ENCODE data around the gene DDX49.
A peak's percentile ranks its signal among the peaks of the same experiment; 100 is the strongest.
"Not testable (repeated sequence)": the region's sequence is repeated elsewhere in the genome, so short reads cannot be mapped to it uniquely, and the experiment has no call there.

DDX49 gene

DNA sequence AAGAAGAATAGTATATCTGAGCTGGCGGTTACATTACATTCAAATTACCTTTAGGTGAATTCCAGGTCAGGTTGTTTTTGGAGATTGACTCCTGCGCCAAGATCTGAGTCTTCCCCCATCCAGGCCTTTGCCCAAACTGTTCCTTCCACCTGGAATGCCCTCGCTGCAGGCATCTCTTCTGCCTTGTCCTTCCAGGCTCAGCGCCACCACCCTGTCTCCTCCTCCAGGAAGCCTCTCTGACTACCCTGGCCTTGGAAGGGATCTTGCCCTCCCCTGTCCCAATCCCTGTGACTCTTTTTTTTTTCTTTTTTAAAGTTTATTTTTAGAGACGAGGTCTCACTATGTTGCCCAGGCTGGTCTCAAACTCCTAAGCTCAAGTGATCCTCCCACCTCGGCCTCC, 23.2 kb downstream of the DDX49 start:
- no peak for DNase-seq (ENCODE audit: low spot score)

DNA sequence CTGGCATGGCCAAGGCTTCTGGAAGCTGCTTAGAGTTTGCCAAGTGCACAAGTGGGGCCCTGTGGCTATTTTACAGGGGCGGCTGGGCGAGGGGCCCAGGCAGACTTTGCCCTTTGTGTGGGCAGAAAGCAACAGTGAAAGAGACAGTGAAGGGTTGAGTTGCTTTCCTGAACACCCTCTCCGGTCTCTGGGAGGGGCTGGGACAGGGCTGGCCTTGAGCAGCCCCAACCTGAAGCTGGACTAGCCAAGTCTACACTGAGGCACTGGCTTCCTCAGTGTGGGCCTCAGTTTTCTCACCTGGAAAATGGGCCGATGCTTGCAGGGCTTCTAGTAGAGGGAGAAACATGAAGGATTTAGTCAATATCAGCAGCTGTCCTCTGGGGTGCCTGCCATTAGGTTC, 23.9 kb downstream of the DDX49 start:
- no peak for DNase-seq (ENCODE audit: low spot score)

DNA sequence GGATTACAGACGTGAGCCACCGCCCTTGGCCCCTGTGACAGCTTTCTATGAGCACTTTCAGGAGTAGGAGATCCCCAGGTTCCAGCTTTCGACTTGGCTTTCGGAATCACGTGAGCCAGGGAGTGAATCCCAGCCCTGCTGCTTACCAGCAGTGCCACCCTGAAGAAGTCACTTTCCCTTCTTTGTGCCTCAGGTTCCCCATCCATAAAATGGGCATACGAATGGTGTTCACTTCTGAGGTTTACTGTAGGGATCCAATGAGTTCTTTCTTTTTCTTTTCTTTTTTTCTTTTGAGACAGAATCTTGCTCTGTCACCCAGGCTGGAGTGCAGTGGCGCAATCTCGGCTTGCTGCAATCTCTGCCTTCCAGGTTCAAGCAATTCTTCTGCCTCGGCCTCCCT, 25.8 kb downstream of the DDX49 start:
- DNase-seq (ENCODE audit: low spot score) = no peak

DNA sequence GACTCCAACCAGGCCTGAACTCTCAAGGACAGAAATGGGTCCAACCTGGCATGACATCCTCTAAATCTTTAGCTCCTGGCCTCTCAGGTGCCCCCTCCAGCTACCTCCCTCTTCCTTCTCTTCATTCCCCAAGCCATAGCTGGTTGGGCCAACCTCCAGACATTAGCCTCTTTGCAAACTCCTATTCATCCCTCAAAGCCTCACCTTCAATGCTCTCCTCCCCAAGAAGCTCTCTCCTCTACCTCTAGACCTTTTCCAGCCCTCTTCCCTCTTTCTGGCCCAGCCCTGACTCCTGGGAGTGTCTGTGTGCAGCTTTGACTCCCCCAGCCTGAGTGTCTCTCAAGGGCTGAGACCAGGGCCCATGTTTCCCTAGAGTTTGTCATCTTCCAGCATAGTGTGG, 26.8 kb downstream of the DDX49 start:
- DNase-seq (ENCODE audit: low spot score) = no peak

DNA sequence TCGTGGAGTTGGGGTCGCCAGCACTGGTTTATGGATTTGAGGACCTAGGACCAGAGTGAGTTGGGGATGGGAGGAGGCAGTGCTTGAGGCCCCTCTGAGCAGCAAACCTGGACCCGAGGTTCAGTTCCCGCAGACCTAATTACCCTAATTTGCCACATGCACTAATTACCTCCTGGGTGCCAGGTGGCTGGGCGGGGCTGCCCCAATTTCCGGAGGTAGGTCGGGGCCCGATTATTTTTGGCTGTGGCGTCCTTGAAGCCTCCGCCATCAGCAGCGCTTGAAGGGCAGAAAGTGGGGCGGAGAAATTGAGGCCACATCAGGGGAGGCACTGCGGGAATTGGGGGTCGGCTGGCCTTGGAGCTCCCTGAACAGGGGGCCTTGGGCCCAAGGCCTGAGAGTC, 27.4 kb downstream of the DDX49 start:
- no peak for DNase-seq (ENCODE audit: low spot score)

DNA sequence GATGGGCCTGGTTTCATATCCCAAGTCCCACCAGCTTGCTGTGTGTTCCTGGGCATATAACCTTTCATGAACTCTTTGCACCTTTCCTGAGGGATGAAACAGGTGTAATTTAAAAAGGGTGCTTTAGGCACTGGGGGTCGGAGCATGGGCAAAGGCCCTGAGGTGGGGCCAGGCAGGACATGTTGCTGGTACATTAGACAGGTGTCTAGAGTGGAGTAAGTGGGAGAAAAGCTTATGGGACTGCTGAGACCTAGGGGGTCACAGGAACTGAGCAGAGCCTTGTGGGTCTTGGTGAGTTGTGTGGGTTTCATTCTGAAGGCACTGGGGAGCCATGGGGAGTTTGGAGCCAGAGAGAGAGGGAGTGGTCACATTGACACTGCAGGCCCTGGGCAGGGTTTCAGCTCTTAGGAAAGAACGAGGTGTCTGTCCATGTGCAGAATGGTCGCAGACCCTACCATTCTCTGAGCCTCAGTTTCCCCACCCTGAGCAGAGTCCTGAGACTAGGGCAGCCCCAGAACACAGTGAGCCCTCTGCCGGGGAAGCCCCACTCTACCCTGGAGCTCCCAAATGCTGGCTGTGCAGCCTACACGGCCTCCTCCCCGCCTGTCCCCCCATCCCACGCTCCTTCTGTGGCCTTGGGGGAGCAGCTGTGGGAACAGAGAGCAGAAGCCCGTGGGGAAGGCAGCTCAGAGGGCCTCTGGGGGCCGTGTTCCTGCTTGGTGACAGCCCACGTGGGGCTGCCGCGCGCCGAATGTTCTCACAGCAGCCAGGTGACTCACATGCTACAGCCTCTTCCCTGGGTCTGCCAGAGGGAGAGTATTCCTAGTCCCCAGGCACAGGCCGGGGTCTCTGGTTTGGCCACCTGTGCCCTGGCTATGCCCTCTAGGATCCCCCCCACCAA, 28.8 kb downstream of the DDX49 start:
- DNase-seq (ENCODE audit: low spot score) = no peak

DNA sequence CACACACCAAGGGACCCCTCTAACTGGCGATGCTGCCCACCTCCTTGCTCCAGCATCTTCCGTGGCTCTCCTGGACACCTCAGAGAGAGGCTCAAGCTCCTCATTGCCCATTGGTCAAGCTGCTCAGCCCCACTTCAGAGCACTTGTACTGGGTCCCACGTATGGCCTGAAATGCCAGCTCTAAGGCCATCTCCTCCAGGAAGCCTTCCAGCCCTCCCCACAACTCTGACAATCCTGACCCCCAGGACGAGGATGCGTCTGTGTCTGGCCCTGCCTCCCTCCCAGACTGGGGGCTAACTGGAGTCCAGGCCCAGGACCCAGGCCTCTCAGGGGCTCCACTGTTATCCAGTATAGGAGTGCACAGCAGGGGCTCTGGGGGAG, 29.5 kb downstream of the DDX49 start:
- DNase-seq (ENCODE audit: low spot score) = no peak

DNA sequence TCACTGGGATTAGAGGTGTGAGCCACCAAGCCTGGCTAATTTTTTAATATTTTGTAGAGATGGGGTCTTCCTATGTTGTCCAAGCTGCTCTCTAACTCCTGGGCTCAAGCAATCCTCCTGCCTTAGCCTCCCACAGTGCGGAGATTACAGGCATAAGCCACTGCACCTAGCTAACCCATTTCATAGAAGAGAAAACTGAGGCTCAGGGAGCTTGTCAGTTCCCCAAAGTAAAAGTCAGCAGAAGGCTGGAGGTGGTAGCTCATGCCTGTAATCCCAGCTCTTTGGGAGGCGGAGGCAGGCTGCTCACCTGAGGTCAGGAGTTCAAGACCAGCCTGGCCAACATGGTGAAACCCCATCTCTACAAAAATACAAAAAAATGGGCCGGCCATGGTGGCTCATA, 30.3 kb downstream of the DDX49 start:
- no peak for DNase-seq (ENCODE audit: low spot score)

DNA sequence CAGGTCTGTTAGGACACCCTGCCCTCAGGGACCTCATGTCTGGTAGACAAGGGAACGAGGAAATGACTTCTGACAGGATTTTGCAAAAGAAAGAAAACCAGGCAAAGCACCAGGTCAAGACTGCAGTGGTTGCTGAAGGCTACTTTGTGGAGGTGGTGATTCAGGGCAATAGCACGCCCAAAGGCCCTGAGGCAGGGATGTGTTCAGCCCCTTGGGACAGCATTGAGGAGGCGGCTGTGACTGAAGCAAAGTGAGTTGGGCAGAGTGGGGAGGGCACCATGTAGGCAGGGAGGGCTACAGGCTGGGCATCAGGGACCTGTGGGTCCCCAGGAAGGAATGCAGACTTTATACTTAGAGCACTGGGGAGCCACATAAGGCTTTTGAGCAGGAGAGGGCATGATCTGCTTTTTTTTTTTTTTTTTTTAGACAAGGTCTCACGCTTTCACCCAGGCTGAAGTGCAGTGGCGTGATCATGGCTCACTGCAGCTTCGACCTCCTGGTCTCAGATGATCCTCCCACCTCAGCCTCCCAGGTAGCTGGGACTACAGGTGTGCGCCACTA, 32.3 kb downstream of the DDX49 start:
- no peak for DNase-seq (ENCODE audit: low spot score)

DNA sequence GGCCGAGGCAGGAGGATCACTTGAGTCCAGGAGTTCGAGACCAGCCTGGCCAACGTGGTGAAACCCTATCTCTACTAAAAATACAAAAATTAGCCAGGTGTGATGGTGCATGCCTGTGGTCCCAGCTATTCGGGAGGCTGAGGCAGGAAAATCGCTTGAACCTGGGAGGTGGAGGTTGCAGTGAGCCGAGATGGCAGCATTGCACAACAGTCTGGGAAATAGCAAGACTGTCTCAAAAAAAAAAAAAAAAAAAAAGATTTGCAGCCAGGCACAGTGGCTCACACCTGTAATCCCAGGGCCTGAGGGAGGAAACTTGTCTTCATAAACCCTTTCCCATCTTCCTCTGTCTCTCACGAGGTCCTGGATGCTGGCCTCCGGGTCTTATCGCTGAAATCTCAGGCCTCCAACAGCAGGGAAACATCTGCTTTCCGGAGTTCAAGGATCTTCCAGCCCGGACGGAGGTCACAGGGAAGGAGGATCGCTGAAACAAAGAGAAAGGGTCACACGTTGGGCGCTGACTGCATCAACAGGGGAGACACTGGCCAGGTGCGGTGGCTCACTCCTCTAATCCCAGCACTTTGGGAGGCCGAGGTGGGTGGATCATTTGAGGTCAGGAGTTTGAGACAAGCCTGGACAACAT, 33.0 kb downstream of the DDX49 start:
- DNase-seq (ENCODE audit: low spot score) = not testable (repeated sequence)

DNA sequence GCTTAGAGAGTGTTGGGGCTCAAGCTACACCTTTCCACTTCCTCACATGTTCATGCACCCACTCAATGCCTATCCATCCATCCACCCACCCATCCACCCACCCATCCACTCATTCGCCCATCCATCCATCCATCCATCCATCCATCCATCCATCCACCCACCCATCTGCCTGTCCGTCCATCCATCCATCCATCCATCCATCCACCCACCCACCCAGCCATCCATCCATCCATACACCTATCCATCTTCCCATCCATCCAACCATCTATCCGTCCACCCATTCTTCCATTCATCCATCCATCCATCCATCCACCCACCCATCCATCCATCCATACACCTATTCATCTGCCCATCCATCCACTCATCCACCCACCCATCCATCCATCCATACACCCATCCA, 34.6 kb downstream of the DDX49 start:
- no peak for DNase-seq (ENCODE audit: low spot score)

DNA sequence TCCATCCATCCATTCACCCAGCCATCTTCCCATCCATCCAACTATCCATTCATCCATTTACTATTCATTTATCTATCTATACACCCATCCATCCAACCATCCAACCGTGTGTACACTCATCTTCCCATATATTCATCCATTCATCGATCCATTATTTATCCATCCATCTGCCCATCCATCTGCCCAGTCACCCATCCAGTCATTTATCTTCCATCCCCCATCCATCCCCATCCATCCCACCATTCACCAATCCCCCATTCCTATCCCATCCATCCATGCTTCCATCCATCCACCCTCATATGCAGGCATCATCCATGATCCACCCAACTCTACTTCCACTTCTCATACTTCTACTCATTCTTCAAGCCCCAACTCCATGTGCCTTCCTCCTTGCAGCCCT, 35.5 kb downstream of the DDX49 start:
- no peak for DNase-seq (ENCODE audit: low spot score)

DNA sequence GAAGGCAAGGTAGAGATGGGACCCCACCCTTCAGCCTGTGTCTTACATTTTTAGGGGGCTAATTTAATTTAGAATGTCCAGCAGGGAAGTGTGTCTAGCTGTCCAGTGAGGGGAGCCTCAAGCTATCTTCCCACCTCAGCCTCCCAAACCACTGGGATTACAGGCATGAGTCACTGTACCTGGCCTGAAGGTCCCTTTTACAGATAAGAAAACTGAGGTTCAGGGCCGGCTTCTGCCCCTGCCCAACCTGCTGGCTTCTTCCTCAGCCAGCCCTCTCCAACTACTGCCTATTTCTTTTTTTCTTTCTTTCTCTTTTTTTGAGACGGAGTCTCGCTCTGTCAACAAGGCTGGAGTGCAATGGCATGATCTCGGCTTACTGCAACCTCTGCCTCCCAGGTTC, 40.9 kb downstream of the DDX49 start:
- no peak for DNase-seq (ENCODE audit: low spot score)

DNA sequence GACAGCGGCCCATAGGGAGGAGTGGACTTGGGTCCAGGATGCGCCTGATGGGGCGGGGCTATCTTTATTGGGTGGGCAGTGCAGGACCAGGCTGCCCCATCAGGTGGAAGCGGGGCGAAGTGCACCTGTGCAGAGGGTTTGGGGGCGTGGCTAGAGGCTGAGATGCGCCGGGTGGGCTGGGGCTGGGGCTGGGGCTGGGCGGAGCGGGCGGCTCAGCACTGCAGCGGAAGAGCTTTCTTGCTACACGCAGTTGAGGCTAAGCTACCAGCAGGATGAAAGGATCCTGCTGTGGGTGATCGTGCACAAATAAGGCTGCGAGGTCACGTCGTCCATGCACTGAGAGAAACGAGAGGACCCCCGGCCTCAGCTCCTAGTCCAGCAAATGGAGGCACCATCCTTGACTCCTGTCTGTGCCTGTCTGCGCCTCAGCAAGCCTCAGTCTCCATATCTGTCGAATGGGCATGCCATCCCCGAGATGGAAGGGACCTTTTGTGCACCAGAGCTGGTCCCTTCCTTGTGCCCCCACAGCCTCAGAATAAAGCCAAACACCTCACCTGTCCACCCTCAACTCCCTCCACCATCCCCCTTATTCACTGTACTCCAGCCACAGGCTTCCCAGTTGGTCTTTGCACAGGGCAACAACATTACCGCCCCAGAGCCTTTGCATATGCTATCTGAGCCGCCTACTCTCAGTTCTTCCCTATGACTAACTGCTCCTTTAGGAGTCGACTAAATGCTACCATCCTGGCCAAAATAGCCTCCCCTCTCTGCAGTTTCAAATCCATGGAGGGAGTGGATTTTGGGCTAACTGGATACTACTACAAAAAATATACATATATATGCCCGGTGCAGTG, 42.5 kb downstream of the DDX49 start:
- no peak for DNase-seq (ENCODE audit: low spot score)

DNA sequence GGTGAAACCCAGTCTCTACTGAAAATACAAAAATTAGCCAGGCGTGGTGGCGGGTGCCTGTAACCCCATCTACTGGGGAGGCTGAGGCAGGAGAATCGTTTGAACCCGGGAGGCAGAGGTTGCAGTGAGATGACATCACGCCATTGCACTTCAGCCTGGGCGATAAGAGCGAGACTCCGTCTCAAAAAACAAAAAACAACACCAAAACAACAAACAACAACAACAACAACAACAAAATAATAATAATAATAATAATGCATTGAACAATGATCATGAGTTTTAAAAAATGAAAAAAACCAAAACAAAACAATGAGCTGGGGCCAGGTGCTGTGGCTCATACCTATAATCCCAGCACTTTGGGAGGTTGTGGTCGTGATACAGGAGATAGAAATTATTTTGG, 44.6 kb downstream of the DDX49 start:
- no peak for DNase-seq (ENCODE audit: low spot score)

DNA sequence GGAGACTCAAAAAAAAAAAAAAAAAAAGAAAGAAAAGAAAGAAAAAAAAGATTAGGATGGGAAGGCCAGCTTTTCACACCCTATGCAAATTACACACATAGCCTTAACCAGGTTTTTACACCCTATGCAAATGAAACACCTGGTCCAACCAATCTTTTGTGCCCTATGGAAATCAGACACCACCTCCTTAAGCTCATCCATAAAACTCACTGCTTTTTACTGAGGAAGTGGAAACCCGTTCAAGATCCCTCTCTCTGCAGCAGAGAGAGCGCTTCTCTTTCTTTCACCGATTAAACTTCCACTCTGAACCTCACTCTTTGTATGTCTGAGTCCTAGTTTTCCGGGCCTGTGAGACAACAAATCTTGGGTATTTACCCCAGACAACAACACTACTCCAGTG, 46.8 kb downstream of the DDX49 start:
- no peak for DNase-seq (ENCODE audit: low spot score)

DNA sequence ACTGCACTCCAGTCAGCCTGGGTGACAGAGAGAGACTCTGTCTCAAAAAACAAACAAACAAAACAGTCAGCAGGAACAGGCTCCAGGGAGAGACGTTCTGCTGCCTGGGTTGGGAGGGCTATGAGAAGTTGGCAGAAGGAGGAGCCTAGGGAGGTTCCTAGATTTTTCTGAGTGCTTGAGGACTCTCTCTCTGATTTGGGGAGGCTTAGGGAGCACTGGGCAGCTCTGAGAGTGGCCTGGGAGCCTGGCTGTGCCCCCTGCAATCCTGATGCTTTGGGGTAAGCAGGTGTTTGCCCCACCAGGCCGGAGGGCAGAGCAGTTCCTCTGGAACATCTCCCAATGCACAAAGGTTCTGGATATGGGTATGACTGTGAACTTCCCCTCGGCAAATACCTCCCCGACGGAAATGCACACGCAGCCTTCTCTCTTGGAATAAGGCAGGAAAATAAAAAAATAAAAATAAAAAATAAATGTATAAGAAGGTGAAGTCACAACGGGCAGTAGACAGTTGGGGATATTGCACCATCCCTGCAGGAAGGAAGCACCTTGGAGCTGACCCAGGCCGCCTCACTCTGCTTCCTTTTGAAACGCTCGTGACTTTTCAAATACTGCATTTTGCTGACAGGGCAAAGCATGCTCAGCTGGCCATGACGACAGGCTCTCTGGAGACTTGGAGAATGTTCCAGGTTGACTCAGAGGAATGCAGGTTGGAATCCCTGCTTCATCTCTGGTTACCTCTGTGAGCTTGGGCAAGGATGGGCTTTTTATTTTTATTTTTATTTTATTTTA, 48.0 kb downstream of the DDX49 start:
- peak; percentile 64 for DNase-seq (ENCODE audit: low spot score)

DNA sequence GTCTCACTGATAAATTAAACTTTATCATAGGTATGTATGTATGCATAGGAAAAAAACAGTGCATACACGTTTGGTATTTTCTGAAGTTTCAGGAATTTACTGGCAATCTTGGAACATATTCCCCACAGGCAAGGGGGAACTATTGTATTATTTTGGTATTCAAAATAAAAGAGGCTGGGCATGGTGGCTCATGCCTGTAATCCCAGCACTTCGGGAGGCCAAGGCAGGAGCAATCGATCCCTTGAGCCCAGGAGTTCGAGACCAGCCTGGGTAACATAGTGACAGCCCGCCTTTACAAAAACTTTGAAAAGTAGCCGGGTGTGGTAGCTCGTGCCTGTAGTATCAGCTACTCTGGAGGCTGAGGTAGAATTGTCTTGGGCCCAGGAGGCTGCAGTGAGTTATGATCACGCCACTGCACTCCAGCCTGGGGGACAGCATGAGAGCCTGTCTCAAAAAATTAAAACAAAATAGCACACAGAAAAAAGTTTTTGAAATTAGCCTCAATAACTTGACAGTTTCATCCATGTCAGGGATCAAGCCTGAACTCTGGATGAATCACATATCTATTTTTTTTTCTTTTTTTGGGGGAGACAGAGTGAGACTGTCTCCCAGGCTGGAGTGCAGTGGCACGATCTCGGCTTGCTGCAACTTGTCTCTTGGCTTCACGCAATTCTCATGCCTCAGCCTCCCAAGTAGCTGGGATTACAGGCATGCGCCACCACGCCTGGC, 50.6 kb downstream of the DDX49 start:
- DNase-seq (ENCODE audit: low spot score) = no peak

DNA sequence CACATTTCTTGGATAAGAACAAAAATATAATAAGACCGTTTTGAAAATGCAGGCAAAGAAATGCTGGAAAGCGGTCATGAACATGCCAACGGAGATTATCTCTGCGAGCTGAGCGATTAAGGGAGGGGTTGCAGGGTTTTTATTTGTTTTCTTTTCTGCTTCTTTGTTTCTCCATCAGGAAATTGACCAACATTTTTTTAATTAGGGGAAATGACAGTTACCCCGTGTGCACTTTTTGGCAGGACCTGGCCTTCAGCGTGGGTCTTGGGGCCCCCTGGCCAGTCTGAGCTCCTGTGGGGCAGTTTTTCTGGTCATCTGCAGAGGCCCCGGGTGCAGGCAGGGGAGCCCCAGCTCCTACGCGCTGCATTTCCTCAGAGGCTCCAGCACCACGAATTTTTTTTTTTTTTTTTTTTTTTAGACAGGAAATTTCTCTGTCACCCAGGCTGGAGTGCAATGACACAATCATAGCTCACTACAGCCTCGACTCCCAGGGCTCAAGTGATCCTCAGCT, 52.8 kb downstream of the DDX49 start:
- no peak for DNase-seq (ENCODE audit: low spot score)

DNA sequence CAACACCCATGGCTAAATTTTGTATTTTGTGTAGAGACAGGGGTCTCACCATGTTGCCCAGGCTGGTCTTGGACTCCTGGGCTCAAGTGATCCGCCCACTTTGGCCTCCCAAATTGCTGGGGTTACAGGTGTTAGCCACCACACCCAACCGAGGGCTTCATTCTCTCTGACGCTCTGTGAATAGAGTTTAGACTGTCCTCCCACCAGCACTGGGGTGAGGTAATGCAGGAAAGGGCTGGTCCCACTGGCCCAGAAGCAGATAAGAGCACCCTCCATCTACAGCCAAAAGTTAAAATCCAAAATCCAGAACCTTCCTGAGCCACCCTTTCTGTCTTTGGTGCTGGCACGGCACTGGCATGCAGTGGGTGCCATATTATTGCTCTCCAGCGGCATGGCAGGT, 53.3 kb downstream of the DDX49 start:
- no peak for DNase-seq (ENCODE audit: low spot score)

DNA sequence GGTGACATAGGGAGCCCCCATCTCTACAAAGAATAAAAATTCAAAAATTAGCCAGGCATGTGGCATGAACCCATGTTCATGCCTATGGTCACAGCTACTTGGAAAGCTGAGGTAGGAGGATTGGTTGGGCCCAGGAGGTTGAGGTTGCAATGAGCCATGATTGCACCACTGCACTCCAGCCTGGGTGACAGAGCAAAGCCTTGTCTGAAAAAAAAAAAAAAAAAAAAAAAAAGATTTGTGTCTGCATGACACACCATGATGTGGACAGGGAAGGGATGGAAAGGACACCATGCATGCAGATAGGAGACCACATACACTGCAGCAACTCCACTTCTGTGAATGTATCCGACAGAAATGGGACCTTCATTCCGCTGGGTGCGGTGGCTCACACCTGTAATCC, 55.5 kb downstream of the DDX49 start:
- DNase-seq (ENCODE audit: low spot score) = no peak
